SK-N-SH (cell line): ENCODE measurements around the gene SLAMF6. TPM values are rescaled to one million over a fixed set of nuclear protein-coding genes. Genes with fewer than 3 reads are reported as not detected.
"Not testable (repeated sequence)": the region's sequence is repeated elsewhere in the genome, so short reads cannot be mapped to it uniquely, and the experiment has no call there.

Experiments
- CTCF ChIA-PET: fragments of 300-600, 350-600 bp; formaldehyde crosslinking; extraction: SDS; loops from one replicate; lab custom pipeline; 2021; lab: Yijun Ruan, JAX
- POLR2A ChIA-PET: fragments of 350-600 bp; sonication (Branson Sonifier 250); formaldehyde crosslinking; extraction: SDS; loops from one replicate; lab custom pipeline; 2020; ENCODE audit warnings: antibody characterized with exemption, inconsistent platforms; lab: Yijun Ruan, JAX
- DNase-seq: peaks from one replicate; pipeline ENCODE4 v3.0.0; 2012
- H2AFZ ChIP-seq: fragments of 200-600 bp; sonication (generic); 2 replicates; pipeline ENCODE4 v1.8.1; 2016; ENCODE audit warnings: antibody characterized with exemption, mild to moderate bottlenecking, low read depth
- H3F3A ChIP-seq: fragments of 200-600 bp; sonication (generic); replicated peaks from 2 replicates; pipeline ENCODE3; 2016; ENCODE audit warnings: antibody characterized with exemption, mild to moderate bottlenecking; ENCODE audit not compliant: insufficient read depth
- H3K27ac ChIP-seq, 2 experiments: fragments of 200-500 bp in 1 of 2; fragments of 200-600 bp in 1 of 2; sonication (Bioruptor generic) in 1 of 2; sonication (generic), shearing (Covaris generic) in 1 of 2; 2 replicates each; pipeline versions ENCODE4 v1.5.1 to v1.6.1; 2014 to 2016; ENCODE audit warnings: low read depth in 2 of 2, inconsistent platforms in 1 of 2, low read length in 1 of 2, mild to moderate bottlenecking in 1 of 2, mixed read lengths in 1 of 2
- H3K27me3 ChIP-seq: fragments of 200-600 bp; sonication (generic), shearing (Covaris generic); 2 replicates; pipeline ENCODE4 v1.6.1; 2016; ENCODE audit warnings: mixed run types; ENCODE audit not compliant: insufficient read depth
- H3K36me3 ChIP-seq, 2 experiments: fragments of 200-500 bp in 1 of 2; fragments of 200-600 bp in 1 of 2; sonication (Bioruptor generic) in 1 of 2; sonication (generic) in 1 of 2; replicated peaks in 1 of 2; 2 replicates each; pipeline versions ENCODE3 to v1.5.1; 2014 to 2016; ENCODE audit warnings: low read length in 1 of 2, mild to moderate bottlenecking in 1 of 2; ENCODE audit not compliant: insufficient read depth in 2 of 2, control insufficient read depth in 1 of 2
- H3K4me1 ChIP-seq, 2 experiments: fragments of 200-500 bp in 1 of 2; fragments of 200-600 bp in 1 of 2; sonication (Bioruptor generic) in 1 of 2; sonication (generic), shearing (Covaris generic) in 1 of 2; 2 replicates each; pipeline versions ENCODE4 v1.5.1 to v1.6.1; 2014 to 2016; ENCODE audit warnings: low read depth in 1 of 2, low read length in 1 of 2, mixed run types in 1 of 2; ENCODE audit not compliant: insufficient read depth in 2 of 2, control insufficient read depth in 1 of 2
- H3K4me2 ChIP-seq: fragments of 200-600 bp; sonication (generic), shearing (Covaris generic); 2 replicates; pipeline ENCODE4 v1.6.1; 2017; ENCODE audit warnings: mixed run types
- H3K4me3 ChIP-seq, 2 experiments: fragments of 200-500 bp in 1 of 2; fragments of 200-600 bp in 1 of 2; sonication (Bioruptor generic) in 1 of 2; sonication (generic), shearing (Covaris generic) in 1 of 2; 2 replicates each; pipeline versions ENCODE4 v1.5.1 to v1.8.1; 2014 to 2016; ENCODE audit warnings: low read depth in 2 of 2, inconsistent platforms in 1 of 2, low read length in 1 of 2, mild to moderate bottlenecking in 1 of 2, mixed read lengths in 1 of 2, moderate library complexity in 1 of 2
- H3K79me2 ChIP-seq: fragments of 200-600 bp; sonication (generic); 2 replicates; pipeline ENCODE4 v1.8.1; 2017; ENCODE audit warnings: mild to moderate bottlenecking; ENCODE audit not compliant: insufficient read depth
- H3K9ac ChIP-seq: fragments of 200-600 bp; sonication (generic); 2 replicates; pipeline ENCODE4 v1.6.1; 2017; ENCODE audit warnings: mixed run types
- H3K9me2 ChIP-seq: fragments of 200-600 bp; sonication (generic); 2 replicates; pipeline ENCODE4 v1.6.1; 2017; ENCODE audit warnings: mixed run types
- H3K9me3 ChIP-seq: fragments of 200-600 bp; sonication (generic); 2 replicates; pipeline ENCODE4 v1.6.1; 2017; ENCODE audit warnings: mixed run types, mild to moderate bottlenecking, moderate library complexity
- H4K20me1 ChIP-seq: fragments of 200-600 bp; sonication (generic); 2 replicates; pipeline ENCODE4 v1.6.1; 2017; ENCODE audit warnings: mild to moderate bottlenecking, mixed run types; ENCODE audit not compliant: insufficient read depth
- EP300 ChIP-seq, 2 experiments: IDR thresholded peaks; 2 replicates each; pipeline versions ENCODE4 v1.4.0 to v1.6.1; 2012; ENCODE audit warnings: borderline replicate concordance in 1 of 2, low read depth in 1 of 2, low read length in 1 of 2
- JUND ChIP-seq: IDR thresholded peaks from 2 replicates; pipeline ENCODE4 v1.4.0; 2012
- NRF1 ChIP-seq: IDR thresholded peaks from 2 replicates; pipeline ENCODE4 v1.6.1; 2012; ENCODE audit warnings: low read depth, mild to moderate bottlenecking, low read length
- POLR2AphosphoS5 ChIP-seq: IDR thresholded peaks from 2 replicates; pipeline ENCODE4 v1.6.1; 2012; ENCODE audit warnings: low read depth, low read length
- RXRA ChIP-seq: IDR thresholded peaks from 2 replicates; pipeline ENCODE4 v1.4.0; 2012; ENCODE audit warnings: low read depth, mild to moderate bottlenecking, borderline replicate concordance
- TCF12 ChIP-seq: IDR thresholded peaks from 2 replicates; pipeline ENCODE4 v1.4.0; 2012
- WGBS: methylation state at CpG from one replicate; pipeline ENCODE4 v1.1.6; 2017; ENCODE audit warnings: low lambda C conversion rate; 5-methylcytosine and 5-hydroxymethylcytosine counted together
- polyA plus RNA-seq, 3 experiments: library from polyadenylated mRNA; depleted of rRNA; stranded (reverse); fragments of >200 nt; gene quantifications; 2 replicates each; pipeline ENCODE4 v1.2.3, GENCODE V29; 2012
- TF ChIP-seq, protein P1 (sequence below): IDR thresholded peaks from 2 replicates; pipeline ENCODE4 v1.4.0; 2012; ENCODE audit warnings: low read depth
- TF ChIP-seq, protein P2 (sequence below): IDR thresholded peaks from 2 replicates; pipeline ENCODE4; 2012

Gene SLAMF6
- polyA plus RNA-seq, 1 of the 3 experiments (the other 2 are of a cell fraction) = not detected

DNA sequence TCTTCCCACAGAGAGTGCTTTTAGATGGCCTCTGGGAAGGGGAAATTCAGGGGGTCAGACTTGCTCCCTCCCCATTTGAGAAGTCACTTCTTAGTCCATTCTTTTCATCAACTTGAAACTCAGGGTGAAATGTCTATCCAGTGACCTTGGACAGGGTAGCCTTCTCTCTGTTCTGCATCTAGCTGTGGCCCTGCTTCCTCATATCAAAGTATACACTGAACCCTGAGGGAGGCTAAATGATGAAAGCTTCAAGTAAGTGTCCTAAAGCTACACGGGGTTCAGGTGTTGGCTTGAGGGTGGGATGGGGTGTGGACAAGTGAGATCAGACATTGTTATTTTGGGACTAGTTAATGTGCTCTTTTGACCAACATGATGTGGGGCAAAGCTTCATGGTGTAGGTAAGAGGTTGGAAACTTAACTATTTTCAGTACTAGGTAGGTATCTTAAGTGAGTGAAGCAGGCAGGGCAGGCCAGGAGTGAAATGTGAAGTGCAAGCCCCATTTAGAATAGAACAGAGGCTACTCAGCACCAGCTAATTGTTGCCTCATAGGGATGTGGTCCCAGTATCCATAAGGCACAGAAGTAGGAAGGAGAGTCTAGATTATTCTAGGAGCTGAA lies 41.0 kb downstream of the SLAMF6 start (continued):
- TF ChIP-seq, protein P1, sequence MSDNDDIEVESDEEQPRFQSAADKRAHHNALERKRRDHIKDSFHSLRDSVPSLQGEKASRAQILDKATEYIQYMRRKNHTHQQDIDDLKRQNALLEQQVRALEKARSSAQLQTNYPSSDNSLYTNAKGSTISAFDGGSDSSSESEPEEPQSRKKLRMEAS = no peak
- no peak for TF ChIP-seq TCF12
- TF ChIP-seq, all 33 proteins: peak for 0

DNA sequence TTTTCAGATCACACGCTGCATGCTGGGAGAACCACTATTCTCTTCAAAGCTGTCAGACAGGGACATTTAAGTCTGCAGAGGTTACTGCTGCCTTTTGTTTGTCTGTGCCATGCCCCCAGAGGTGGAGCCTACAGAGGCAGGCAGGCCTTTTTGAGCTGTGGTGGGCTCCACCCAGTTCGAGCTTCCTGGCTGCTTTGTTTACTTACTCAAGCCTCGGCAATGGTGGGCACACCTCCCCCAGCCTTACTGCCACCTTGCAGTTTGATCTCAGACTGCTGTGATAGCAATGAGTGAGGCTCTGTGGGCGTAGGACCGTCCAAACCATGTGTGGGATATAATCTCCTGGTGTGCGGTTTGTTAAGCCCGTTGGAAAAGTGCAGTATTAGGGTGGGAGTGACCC lies 42.3 kb downstream of the SLAMF6 start:
- H3K9me3 ChIP-seq, H2AFZ ChIP-seq, H4K20me1 ChIP-seq, H3F3A ChIP-seq, H3K9ac ChIP-seq, POLR2A ChIA-PET, CTCF ChIA-PET, H3K36me3 ChIP-seq, H3K27me3 ChIP-seq, H3K4me2 ChIP-seq, H3K4me1 ChIP-seq, H3K79me2 ChIP-seq, H3K4me3 ChIP-seq, H3K27ac ChIP-seq, H3K9me2 ChIP-seq, DNase-seq: not testable (repeated sequence)
- 22% methylated on average over 6 of the region's 7 CpGs for WGBS

DNA sequence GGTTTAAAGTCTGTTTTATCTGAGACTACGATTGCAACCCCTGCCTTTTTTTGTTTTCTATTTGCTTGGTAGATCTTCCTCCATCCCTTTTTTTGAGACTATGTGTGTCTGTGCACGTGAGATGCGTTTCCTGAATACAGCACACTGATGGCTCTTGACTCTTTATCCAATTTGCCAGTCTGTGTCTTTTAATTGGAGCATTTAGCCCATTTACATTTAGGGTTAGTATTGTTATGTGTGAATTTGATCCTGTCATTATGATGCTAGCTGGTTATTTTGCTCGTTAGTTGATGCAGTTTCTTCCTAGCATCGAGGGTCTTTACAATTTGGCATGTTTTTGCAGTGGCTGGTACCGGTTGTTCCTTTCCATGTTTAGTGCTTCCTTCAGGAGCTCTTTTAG lies 44.0 kb downstream of the SLAMF6 start:
- not testable (repeated sequence) for H4K20me1 ChIP-seq

DNA sequence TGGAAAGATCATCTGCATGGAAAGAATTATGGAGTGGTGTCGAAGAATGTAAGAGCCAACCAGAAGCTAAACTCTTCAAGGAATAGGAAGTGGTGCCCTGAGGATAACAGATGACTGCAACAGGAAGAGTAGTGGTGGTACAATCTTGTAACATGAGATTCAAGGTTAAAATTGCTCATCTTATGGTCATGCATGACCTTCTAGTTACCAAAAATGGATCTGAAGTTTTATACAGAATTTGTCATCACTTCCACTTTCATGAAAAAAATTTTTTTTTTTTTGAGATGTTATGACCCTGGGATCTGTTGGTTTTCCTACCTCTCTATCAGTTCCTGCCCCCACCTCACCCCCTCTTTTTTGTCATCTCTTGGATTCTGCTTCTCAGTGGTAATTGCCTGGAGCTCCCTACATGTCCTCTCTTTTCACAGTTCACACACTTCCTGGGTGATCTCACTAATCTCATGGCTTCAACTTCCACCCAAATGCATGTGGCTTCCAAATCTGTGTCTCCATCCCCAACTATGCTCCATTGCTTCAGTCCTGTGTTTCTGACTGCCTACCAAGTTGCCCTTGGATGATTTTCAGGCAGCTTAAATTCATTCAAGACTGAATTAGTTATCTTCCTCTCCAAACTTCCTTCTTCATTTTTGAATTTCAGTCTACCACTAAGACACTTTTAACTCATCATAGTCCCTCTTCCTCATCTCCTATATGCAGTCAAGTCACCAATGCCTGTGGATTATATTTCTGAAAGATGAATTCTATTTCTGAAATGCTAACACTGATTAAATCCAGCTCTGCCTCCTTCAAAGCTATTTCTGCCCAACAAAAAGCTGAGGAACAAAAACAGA lies 48.4 kb downstream of the SLAMF6 start:
- TF ChIP-seq POLR2AphosphoS5 (no peak), JUND (no peak), NRF1 (no peak), RXRA (no peak), EP300 (IDR thresholded peaks at IDR 0.05; ENCODE audit: borderline replicate concordance in 1 of 2, low read depth in 1 of 2, low read length in 1 of 2) (no peak)
- TF ChIP-seq, protein P2, sequence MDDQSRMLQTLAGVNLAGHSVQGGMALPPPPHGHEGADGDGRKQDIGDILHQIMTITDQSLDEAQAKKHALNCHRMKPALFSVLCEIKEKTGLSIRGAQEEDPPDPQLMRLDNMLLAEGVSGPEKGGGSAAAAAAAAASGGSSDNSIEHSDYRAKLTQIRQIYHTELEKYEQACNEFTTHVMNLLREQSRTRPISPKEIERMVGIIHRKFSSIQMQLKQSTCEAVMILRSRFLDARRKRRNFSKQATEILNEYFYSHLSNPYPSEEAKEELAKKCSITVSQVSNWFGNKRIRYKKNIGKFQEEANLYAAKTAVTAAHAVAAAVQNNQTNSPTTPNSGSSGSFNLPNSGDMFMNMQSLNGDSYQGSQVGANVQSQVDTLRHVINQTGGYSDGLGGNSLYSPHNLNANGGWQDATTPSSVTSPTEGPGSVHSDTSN = no peak
- no peaks in the 10 kb centered on the region for H3K9me2 ChIP-seq
- H3K9me3 ChIP-seq = no peaks in the 10 kb centered on the region
- H4K20me1 ChIP-seq = no peaks in the 10 kb centered on the region
- CTCF ChIA-PET = interaction anchor here (1.2 to 1.6 kb wide), 2 partner anchors 10 to 23 kb away, joined by 3 to 5 read pairs; no protein-coding TSS in a partner anchor
- H3K4me2 ChIP-seq = no peak overlapping the region
- peaks cover 11% of the 10 kb centered on the region for H3K27me3 ChIP-seq
- no peaks in the 10 kb centered on the region for H3F3A ChIP-seq
- WGBS = 3% methylated on average over 1 of the region's 1 CpG
- H3K27ac ChIP-seq = no peak overlapping the region
- H2AFZ ChIP-seq = no peak overlapping the region
- H3K9ac ChIP-seq = no peak overlapping the region
- H3K4me1 ChIP-seq = no peaks in the 10 kb centered on the region
- DNase-seq = no peak
- H3K4me3 ChIP-seq = no peak overlapping the region
- POLR2A ChIA-PET = no interaction called here
- no peaks in the 10 kb centered on the region for H3K79me2 ChIP-seq
- no peaks in the 10 kb centered on the region for H3K36me3 ChIP-seq

More for the DNA sequence above, 44.0 kb downstream of the SLAMF6 start:
- H3K27ac ChIP-seq, H3K9me2 ChIP-seq, H3K9ac ChIP-seq, H3K4me3 ChIP-seq, H3F3A ChIP-seq, H3K4me1 ChIP-seq, CTCF ChIA-PET, H3K9me3 ChIP-seq, H3K27me3 ChIP-seq, H3K36me3 ChIP-seq, H2AFZ ChIP-seq, H3K79me2 ChIP-seq, POLR2A ChIA-PET, DNase-seq, H3K4me2 ChIP-seq: not testable (repeated sequence)
- WGBS = 5% methylated on average over 6 of the region's 6 CpGs
